ENCODE measurements around the gene ZNF750.

ZNF750 gene

DNA sequence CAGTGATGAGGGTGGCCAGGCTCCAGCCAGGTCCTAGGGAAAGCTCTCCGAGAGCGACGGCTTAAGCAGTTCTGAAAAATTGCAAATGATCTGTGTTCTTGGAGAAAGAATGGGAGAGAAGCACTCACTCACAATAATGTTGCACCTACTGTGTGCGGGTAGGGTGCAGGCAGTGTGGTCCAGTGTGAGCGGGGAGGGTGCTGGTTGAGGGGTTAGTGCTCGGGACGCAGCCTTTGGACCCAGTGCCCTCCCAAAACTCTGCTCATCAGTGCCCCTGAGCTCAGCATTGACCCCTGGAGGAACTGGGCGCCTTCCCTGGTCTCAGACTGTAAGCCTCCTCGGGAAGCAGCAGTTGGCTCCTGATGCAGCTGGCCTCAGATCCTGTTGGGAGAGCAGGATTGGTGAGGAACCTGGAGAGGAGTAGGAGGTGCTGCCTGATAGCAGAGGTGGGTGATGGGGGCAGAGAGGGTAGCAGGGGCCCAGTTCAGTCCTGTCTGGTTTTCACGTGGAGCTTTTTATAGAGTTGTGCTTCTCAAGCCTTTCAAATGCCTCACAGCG is 23.6 kb upstream of the ZNF750 start:
- H3K9me3 ChIP-seq (ENCODE audit: control insufficient read depth, low read length) = no peaks in the 10 kb centered on the region
- H3K9ac ChIP-seq (ENCODE audit: low read length) = no peak overlapping the region
- no peaks in the 10 kb centered on the region for H3K27me3 ChIP-seq (ENCODE audit: control insufficient read depth, insufficient read depth, low read length)
- peaks cover 22% of the 10 kb centered on the region for H3K4me1 ChIP-seq (ENCODE audit: control insufficient read depth, insufficient read depth, low read length)
- H3K36me3 ChIP-seq (ENCODE audit: control insufficient read depth, insufficient read depth, low read length) = no peaks in the 10 kb centered on the region
- H3K4me3 ChIP-seq (ENCODE audit: low read length) = no peak overlapping the region

DNA sequence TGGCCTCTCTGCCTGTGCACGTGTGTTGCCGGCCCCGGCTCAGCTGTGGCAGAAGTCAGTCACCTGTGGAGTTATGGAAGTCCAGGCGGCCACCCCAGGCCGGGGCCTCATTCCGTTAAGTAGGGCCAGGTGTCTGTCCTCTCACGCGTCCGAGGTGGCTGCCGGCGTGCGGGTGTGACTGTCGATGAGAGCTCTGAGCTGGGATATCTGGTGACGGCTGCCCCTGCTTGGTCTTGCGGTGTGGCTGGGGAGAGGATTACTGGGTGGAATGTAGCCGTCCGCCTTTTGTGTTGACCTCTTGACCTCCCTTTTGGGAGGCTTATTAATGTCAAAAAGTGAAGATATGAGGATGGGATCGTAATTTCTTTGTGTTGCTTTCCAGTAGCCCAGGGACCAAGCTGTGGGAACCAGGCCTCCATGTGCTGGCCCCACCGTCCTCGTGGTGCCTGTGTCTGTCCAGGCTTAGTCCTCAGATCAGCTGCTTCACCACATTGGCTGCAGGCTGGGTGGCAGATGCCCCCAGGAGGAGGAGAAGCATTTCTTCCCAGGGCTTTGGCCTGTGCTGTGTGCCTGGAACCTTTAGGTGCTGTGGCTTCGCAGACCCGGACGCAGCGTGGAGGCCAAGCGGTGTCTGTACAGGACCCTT is 23.0 kb upstream of the ZNF750 start:
- Histone ChIP-seq H3K27me3 (ENCODE audit: control insufficient read depth, insufficient read depth, low read length) (no peaks in the 10 kb centered on the region), H3K36me3 (ENCODE audit: control insufficient read depth, insufficient read depth, low read length) (no peaks in the 10 kb centered on the region), H3K9ac (ENCODE audit: low read length) (no peak overlapping the region), H3K4me3 (ENCODE audit: low read length) (no peak overlapping the region), H3K9me3 (ENCODE audit: control insufficient read depth, low read length) (no peaks in the 10 kb centered on the region), H3K4me1 (ENCODE audit: control insufficient read depth, insufficient read depth, low read length) (peaks cover 25% of the 10 kb centered on the region)

DNA sequence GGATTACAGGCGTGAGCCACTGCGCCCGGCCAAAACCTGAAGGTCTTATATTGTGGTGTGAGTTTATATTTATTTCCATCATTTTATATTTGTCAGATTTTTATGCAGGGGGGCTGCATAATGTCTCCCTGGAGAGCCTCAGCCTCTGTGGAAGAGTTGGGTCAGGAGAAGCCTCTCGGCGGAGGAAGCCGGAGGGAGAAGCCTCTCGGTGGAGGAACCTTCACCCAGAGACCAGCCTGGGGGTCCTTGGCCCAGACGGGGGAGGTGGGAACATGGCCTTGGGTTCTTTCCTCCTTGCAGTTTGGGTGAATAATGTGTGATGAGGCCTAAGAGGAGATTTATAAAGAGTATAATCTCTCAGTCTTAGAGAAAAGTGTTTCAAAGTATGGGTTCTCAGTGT is 22.4 kb upstream of the ZNF750 start:
- Histone ChIP-seq H3K9me3 (ENCODE audit: control insufficient read depth, low read length) (no peaks in the 10 kb centered on the region), H3K4me3 (ENCODE audit: low read length) (no peak overlapping the region), H3K4me1 (ENCODE audit: control insufficient read depth, insufficient read depth, low read length) (peaks cover 25% of the 10 kb centered on the region), H3K36me3 (ENCODE audit: control insufficient read depth, insufficient read depth, low read length) (no peaks in the 10 kb centered on the region), H3K9ac (ENCODE audit: low read length) (no peak overlapping the region), H3K27me3 (ENCODE audit: control insufficient read depth, insufficient read depth, low read length) (no peaks in the 10 kb centered on the region)

DNA sequence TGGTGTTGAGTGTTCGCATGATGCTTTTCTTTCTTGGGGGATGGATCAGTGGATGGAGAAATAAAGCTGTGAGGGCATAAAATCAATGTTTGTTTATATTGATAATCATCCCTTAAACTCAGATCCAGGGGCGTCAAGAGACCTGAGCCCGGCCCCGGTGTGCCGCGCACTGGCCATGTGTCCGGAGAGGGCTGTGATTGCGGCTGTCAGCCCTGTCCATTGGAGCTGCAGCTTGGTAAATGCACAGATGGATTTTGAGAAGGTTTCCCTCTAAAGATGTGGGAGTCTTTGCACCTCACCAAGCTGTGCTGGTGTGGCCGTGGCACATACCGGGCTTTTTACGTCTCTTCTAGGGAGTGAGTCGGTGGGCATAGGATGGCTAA is 21.6 kb upstream of the ZNF750 start:
- Histone ChIP-seq H3K27me3 (ENCODE audit: control insufficient read depth, insufficient read depth, low read length) (no peaks in the 10 kb centered on the region), H3K4me3 (ENCODE audit: low read length) (no peak overlapping the region), H3K9ac (ENCODE audit: low read length) (no peak overlapping the region), H3K9me3 (ENCODE audit: control insufficient read depth, low read length) (no peaks in the 10 kb centered on the region), H3K4me1 (ENCODE audit: control insufficient read depth, insufficient read depth, low read length) (peaks cover 22% of the 10 kb centered on the region), H3K36me3 (ENCODE audit: control insufficient read depth, insufficient read depth, low read length) (no peaks in the 10 kb centered on the region)

DNA sequence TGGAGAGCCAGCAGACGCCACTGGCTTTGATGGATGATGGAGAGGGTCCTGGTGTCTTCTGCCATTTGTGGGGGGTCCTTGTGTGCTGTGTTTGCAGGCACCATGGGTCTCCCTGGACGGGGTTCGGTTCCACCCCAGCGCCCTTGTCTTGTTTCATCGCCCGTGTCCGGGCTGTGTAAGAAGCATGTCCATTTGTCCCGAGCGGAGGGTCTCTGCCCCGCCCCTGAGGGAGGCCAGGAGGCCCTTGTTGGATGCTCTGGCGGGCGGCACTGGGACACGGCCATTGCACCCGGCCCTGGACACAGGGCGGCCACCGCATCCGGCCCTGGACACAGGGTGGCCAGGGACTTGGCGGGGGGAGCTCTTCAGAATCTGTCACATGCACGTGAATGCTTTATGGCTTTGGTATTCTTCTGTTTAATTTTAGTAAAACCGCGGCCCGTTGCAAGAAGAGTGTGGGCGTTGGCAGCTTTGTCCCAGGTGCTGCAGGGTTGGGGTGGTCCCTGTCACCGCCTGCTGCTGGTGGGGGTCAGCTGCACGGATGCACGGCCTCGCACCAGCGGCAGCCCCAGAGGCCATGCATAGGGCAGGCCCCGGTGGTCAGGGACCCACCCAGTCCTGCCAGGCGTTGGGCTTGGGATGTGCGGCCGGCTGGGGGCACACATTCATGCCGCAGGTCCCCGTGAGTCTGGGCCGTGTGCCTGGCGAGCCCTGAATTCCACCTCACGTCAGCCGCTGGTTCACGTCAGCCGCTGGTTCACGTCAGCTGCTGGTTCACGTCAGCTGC is 21.0 kb upstream of the ZNF750 start:
- Histone ChIP-seq H3K9ac (ENCODE audit: low read length) (no peak overlapping the region), H3K4me1 (ENCODE audit: control insufficient read depth, insufficient read depth, low read length) (peaks cover 19% of the 10 kb centered on the region), H3K4me3 (ENCODE audit: low read length) (no peak overlapping the region)

DNA sequence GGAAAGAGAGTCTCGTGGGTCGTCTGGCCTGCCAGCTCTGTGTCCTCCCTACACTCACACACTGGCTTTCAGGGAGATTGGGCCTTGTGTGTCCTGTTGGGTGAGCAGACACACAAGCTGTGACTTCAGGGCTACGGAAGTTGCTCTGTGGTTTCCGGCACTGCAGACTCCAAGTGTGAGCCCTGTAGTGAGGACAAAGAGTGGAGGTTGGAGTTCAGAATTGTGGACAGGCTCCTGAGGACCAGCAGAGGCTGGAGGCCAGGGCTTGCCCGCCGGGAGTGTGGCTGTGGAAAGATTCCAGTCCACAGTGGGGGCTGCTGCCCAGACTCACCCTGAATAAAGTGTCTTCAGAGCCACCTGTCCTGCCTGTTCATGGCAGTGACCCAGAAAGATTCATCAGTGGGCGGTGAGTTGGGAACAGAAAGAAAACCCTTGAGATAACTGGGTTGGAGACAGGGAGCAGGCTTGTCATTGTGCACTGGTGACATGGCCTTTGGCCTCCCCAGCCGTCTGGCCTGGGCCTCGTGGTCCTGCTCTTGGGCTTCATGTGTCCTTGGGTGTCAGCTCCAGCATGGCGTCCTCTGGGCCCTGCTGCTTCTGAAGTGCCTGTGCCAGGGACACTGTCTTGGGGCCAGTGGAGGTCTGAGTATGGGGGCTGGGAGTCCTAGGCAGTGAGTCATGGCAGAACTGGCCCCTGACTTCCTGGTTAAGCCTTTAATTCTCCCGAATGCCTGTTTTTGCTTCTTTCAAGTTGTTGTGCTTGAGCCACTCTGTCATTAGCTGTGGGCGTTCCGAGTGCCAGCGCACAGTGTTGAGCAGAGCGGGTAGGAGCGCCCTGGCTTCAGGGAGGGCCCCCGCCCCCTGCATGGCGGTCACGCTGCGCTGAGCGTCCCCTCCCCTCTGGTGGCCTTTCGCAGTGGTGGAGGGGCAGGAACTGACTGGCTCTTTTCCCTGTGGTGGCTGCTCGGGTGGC is 19.9 kb upstream of the ZNF750 start:
- Histone ChIP-seq H3K4me3 (ENCODE audit: low read length) (no peak overlapping the region), H3K4me1 (ENCODE audit: control insufficient read depth, insufficient read depth, low read length) (peaks cover 16% of the 10 kb centered on the region), H3K9ac (ENCODE audit: low read length) (no peak overlapping the region), H3K27me3 (ENCODE audit: control insufficient read depth, insufficient read depth, low read length) (no peaks in the 10 kb centered on the region), H3K36me3 (ENCODE audit: control insufficient read depth, insufficient read depth, low read length) (no peaks in the 10 kb centered on the region), H3K9me3 (ENCODE audit: control insufficient read depth, low read length) (no peaks in the 10 kb centered on the region)

More for the DNA sequence above, 21.0 kb upstream of the ZNF750 start:
- H3K36me3 ChIP-seq (ENCODE audit: control insufficient read depth, insufficient read depth, low read length) = no peaks in the 10 kb centered on the region
- H3K27me3 ChIP-seq (ENCODE audit: control insufficient read depth, insufficient read depth, low read length) = no peaks in the 10 kb centered on the region
- no peaks in the 10 kb centered on the region for H3K9me3 ChIP-seq (ENCODE audit: control insufficient read depth, low read length)

DNA sequence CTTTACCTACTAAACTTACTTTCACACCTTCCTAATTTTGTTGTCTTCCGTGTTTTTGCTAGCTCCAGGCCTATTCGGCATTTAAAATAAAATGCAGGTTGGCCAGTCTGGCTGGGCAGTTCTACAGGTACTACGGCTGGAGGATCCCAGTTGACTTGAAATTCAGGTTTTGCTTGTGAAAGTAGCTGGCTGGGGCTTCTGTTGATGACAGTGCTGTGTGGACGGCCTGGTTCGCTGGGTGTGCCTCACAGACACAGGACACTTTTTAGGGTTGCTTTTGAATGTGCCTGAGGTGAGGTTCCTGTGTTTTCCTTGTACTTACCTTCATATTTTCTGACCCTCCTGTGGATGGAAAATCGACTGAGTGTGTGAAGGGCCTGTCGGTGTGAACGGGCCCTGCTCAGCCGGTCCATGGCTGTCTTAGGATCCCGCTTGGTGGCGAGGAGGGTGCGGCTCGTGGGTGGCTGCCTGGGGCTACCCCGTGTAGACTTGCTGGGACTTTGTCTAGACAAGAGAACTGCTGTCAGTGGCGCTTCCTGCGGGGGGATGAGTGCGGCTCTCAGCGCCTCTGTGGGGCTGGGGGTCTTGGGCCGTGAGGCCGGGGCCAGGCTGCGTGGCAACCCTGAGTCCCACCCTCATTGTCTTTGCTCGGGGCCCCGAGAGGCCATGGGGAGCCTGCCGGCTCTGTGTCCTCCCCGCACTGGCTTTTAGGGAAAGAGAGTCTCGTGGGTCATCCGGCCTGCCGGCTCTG is 18.7 kb upstream of the ZNF750 start:
- Histone ChIP-seq H3K4me1 (ENCODE audit: control insufficient read depth, insufficient read depth, low read length) (peaks cover 15% of the 10 kb centered on the region), H3K36me3 (ENCODE audit: control insufficient read depth, insufficient read depth, low read length) (no peaks in the 10 kb centered on the region), H3K9me3 (ENCODE audit: control insufficient read depth, low read length) (no peaks in the 10 kb centered on the region), H3K9ac (ENCODE audit: low read length) (no peak overlapping the region), H3K27me3 (ENCODE audit: control insufficient read depth, insufficient read depth, low read length) (no peaks in the 10 kb centered on the region), H3K4me3 (ENCODE audit: low read length) (no peak overlapping the region)

DNA sequence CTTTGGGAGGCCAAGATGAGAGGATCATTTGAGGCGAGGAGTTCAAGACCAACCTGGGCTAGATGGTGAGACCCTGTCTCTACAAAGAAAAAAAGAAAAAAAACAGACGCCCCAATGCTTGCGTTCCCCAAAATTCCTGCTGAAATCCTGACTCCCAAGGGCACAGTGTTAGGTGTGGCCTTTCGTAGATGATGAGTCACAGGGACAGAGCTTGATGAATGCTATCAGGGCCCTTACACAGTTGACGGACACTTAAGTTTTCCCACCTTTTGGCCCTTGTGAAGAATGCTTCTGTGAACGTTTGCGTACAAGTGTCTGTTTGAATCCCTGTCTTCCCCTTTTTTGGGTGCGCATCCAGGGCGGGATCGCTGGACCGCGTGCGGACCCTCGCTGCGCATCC is 16.5 kb upstream of the ZNF750 start:
- Histone ChIP-seq H3K4me1 (ENCODE audit: control insufficient read depth, insufficient read depth, low read length) (peaks cover 13% of the 10 kb centered on the region), H3K4me3 (ENCODE audit: low read length) (no peak overlapping the region), H3K9me3 (ENCODE audit: control insufficient read depth, low read length) (no peaks in the 10 kb centered on the region), H3K27me3 (ENCODE audit: control insufficient read depth, insufficient read depth, low read length) (no peaks in the 10 kb centered on the region), H3K9ac (ENCODE audit: low read length) (no peak overlapping the region), H3K36me3 (ENCODE audit: control insufficient read depth, insufficient read depth, low read length) (no peaks in the 10 kb centered on the region)

DNA sequence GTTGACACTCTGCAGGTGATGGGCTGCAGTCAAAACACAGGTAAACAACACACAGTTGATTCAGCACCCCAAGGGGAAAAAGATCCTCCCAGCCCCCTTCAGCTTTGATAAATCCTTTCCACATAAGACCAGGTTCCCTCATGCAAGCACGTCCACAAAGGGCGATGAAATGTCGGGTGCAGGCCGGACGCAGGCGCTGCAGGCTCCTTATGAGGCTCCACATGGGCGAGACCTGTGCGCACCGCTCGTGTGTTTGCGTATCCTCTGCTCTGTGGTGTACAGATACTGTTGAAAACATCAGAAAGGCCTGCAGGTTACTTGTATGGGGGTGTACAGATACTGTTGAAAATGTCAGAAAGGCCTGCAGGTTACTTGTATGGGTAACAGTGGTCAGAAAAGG is 14.4 kb upstream of the ZNF750 start:
- H3K9ac ChIP-seq (ENCODE audit: low read length) = no peak overlapping the region
- H3K4me3 ChIP-seq (ENCODE audit: low read length) = no peak overlapping the region
- H3K9me3 ChIP-seq (ENCODE audit: control insufficient read depth, low read length) = no peaks in the 10 kb centered on the region
- H3K27me3 ChIP-seq (ENCODE audit: control insufficient read depth, insufficient read depth, low read length) = no peaks in the 10 kb centered on the region
- peaks cover 6% of the 10 kb centered on the region for H3K4me1 ChIP-seq (ENCODE audit: control insufficient read depth, insufficient read depth, low read length)
- H3K36me3 ChIP-seq (ENCODE audit: control insufficient read depth, insufficient read depth, low read length) = no peaks in the 10 kb centered on the region

DNA sequence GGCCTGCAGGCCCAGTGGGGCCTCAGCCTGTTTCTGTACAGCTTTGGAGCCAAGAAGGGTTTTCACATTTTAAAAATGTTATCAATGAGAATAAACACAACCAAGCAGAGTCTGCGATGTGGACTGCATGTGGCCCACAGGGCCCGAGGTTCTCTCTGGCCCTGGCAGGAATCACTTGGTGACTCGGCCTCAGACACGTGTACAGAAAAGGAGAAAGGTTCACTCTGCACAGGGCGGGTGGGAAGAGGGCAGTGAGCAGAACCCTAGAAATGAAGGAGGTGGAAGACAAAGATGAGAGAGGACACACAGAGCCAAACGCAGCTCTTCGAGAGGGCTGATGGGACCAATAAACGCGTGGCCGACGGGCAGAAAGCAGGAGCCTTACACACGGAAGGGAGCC is 11.6 kb upstream of the ZNF750 start:
- Histone ChIP-seq H3K4me3 (ENCODE audit: low read length) (no peak overlapping the region), H3K4me1 (ENCODE audit: control insufficient read depth, insufficient read depth, low read length) (peaks cover 12% of the 10 kb centered on the region), H3K27me3 (ENCODE audit: control insufficient read depth, insufficient read depth, low read length) (no peaks in the 10 kb centered on the region)

More for the DNA sequence above, 11.6 kb upstream of the ZNF750 start:
- H3K36me3 ChIP-seq (ENCODE audit: control insufficient read depth, insufficient read depth, low read length) = no peaks in the 10 kb centered on the region
- no peak overlapping the region for H3K9ac ChIP-seq (ENCODE audit: low read length)
- H3K9me3 ChIP-seq (ENCODE audit: control insufficient read depth, low read length) = no peaks in the 10 kb centered on the region

All from mucosa of stomach (tissue), 1 donor.